Measurements from ENCODE around the gene BICD1.
"Not testable (repeated sequence)": the region's sequence is repeated elsewhere in the genome, so short reads cannot be mapped to it uniquely, and the experiment has no call there.

GRCh38 chr12:32231361-32231760 lies 124.7 kb downstream of the BICD1 start:
- not testable (repeated sequence) for TF ChIP-seq POLR2AphosphoS5 (IDR thresholded peaks at IDR 0.05; ENCODE audit: insufficient read depth, low read depth, low read length); CTCF (IDR thresholded peaks at IDR 0.05; ENCODE audit: extremely low read depth in 1 of 2, insufficient read depth in 1 of 2, low read depth in 1 of 2, low read length in 2 of 2); POLR2A (IDR thresholded peaks at IDR 0.05; ENCODE audit: low read depth, low read length)
- TF ChIP-seq, protein P1, sequence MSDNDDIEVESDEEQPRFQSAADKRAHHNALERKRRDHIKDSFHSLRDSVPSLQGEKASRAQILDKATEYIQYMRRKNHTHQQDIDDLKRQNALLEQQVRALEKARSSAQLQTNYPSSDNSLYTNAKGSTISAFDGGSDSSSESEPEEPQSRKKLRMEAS (IDR thresholded peaks at IDR 0.05; ENCODE audit: insufficient read depth, insufficient read length): not testable (repeated sequence)
